LNCaP clone FGC (cell line): ENCODE data around the gene GLIS1.
A peak's percentile ranks its signal among the peaks of the same experiment; 100 is the strongest.

Experiments
- DNase-seq: peaks from one replicate; pipeline ENCODE4 v3.0.0-alpha.2; 2011; ENCODE audit warnings: low read depth
- H3K4me3 ChIP-seq: 2 replicates; pipeline ENCODE4 v1.5.1; 2011; ENCODE audit warnings: mild to moderate bottlenecking, low read depth, low read length, control low read depth
- CTCF ChIP-seq: IDR thresholded peaks from 2 replicates; pipeline ENCODE4 v1.5.1; 2012; ENCODE audit warnings: mild to moderate bottlenecking; ENCODE audit not compliant: control insufficient read depth, insufficient read depth; ENCODE audit errors: extremely low read depth

Gene GLIS1

GRCh38 chr1:53567450-53567849, 171.5 kb downstream of the GLIS1 start:
- DNase-seq: no peak
- no peak for TF ChIP-seq CTCF
- no peak overlapping the region for H3K4me3 ChIP-seq

- H3K4me3 ChIP-seq: no peak overlapping the region
- TF ChIP-seq CTCF: no peak
- no peak for DNase-seq
Observed at GRCh38 chr1:53563611-53564010, 175.4 kb downstream of the GLIS1 start.

- H3K4me3 ChIP-seq: no peak overlapping the region
- no peak for DNase-seq
- TF ChIP-seq CTCF: no peak
Observed at GRCh38 chr1:53562981-53563379, 176.0 kb downstream of the GLIS1 start.

- no peak overlapping the region for H3K4me3 ChIP-seq
- no peak for TF ChIP-seq CTCF
Observed at GRCh38 chr1:53562291-53562980, 176.5 kb downstream of the GLIS1 start.

GRCh38 chr1:53561503-53562105, 177.4 kb downstream of the GLIS1 start:
- no peak overlapping the region for H3K4me3 ChIP-seq
- TF ChIP-seq CTCF: no peak
- peak; percentile 6 for DNase-seq

More at GRCh38 chr1:53562291-53562980, 176.5 kb downstream of the GLIS1 start:
- DNase-seq: no peak

- no peak for TF ChIP-seq CTCF
- H3K4me3 ChIP-seq: no peak overlapping the region
- peak; percentile 6 for DNase-seq
Observed at GRCh38 chr1:53560581-53561502, 178.1 kb downstream of the GLIS1 start.
